CD4-positive, CD25-positive, alpha-beta regulatory T cell (primary cell): ENCODE measurements around the gene MED23. TPM values are rescaled to one million over a fixed set of nuclear protein-coding genes. Genes with fewer than 3 reads are reported as not detected.

Experiments used
- ATAC-seq, 2 donors: fragments of 150-1000 bp; cut with Tn5 transposase; one replicate each; pipeline ENCODE4 v1.10.0; 2021; ENCODE audit warnings: low read depth in 2 of 2, moderate number of reproducible peaks in 2 of 2, moderate library complexity in 1 of 2
- DNase-seq, 3 donors: peaks; one replicate each; pipeline versions ENCODE4 v3.0.0 to v3.0.0-alpha.2; 2012 to 2022; ENCODE audit warnings: mixed read lengths in 1 of 3
- H3K27ac ChIP-seq: one replicate; pipeline ENCODE4 v1.7.0; 2013; ENCODE audit warnings: mild to moderate bottlenecking, low read length; ENCODE audit not compliant: insufficient read depth, poor library complexity, severe bottlenecking
- H3K27me3 ChIP-seq: one replicate; pipeline ENCODE4 v1.7.0; 2013; ENCODE audit warnings: low read length; ENCODE audit not compliant: control insufficient read depth, insufficient read depth
- H3K36me3 ChIP-seq: one replicate; pipeline ENCODE4 v1.7.0; 2013; ENCODE audit warnings: mild to moderate bottlenecking, low read length, moderate library complexity; ENCODE audit not compliant: control insufficient read depth, insufficient read depth
- H3K4me1 ChIP-seq: 2 replicates; pipeline ENCODE4 v1.7.0; 2013; ENCODE audit warnings: mild to moderate bottlenecking, low read length; ENCODE audit not compliant: insufficient read depth, control insufficient read depth, poor library complexity, severe bottlenecking
- H3K4me3 ChIP-seq: one replicate; pipeline ENCODE4 v1.7.0; 2013; ENCODE audit warnings: low read depth, mild to moderate bottlenecking, low read length, moderate library complexity
- H3K9me3 ChIP-seq, 2 experiments: 1 replicate in 1 of 2; 2 replicates in 1 of 2; pipeline ENCODE4 v1.7.0; 2013; ENCODE audit warnings: low read length in 2 of 2, mild to moderate bottlenecking in 1 of 2, moderate library complexity in 1 of 2; ENCODE audit not compliant: control insufficient read depth in 2 of 2
- H3K27ac Mint-ChIP-seq, 3 donors: one replicate each; pipeline ENCODE4 v1.8.0; 2020 to 2022; ENCODE audit warnings: mild to moderate bottlenecking in 3 of 3, mixed read lengths in 3 of 3, moderate library complexity in 2 of 3
- H3K27me3 Mint-ChIP-seq: one replicate; pipeline ENCODE4 v1.8.0; 2022; ENCODE audit warnings: mild to moderate bottlenecking, mixed read lengths
- H3K36me3 Mint-ChIP-seq: one replicate; pipeline ENCODE4 v1.8.0; 2020; ENCODE audit warnings: mixed read lengths
- H3K4me1 Mint-ChIP-seq, 4 donors: one replicate each; pipeline ENCODE4 v1.8.0; 2020 to 2022; ENCODE audit warnings: mixed read lengths in 4 of 4, mild to moderate bottlenecking in 1 of 4
- H3K4me3 Mint-ChIP-seq, 4 donors: one replicate each; pipeline ENCODE4 v1.8.0; 2020 to 2022; ENCODE audit warnings: mild to moderate bottlenecking in 4 of 4, mixed read lengths in 4 of 4, moderate library complexity in 3 of 4
- H3K9me3 Mint-ChIP-seq, 7 donors: one replicate each; pipeline ENCODE4 v1.8.0; 2020 to 2022; ENCODE audit warnings: mixed read lengths in 7 of 7, mild to moderate bottlenecking in 3 of 7, moderate library complexity in 2 of 7
- polyA plus RNA-seq, 4 donors: library from polyadenylated mRNA; unstranded; fragments of 300-500 nt; fragmentation: Illumina TruSeq; gene quantifications; one replicate each; pipeline ENCODE4 v1.2.3, GENCODE V29; 2021
- total RNA-seq: library from RNA; stranded (reverse); gene quantifications from one replicate; pipeline ENCODE4 v1.2.3, GENCODE V29; 2022

MED23 gene
- total and polyA plus RNA-seq, 5 donors from 2014 or later, result 9.9 to 60.6 (median 14.5) TPM

DNA sequence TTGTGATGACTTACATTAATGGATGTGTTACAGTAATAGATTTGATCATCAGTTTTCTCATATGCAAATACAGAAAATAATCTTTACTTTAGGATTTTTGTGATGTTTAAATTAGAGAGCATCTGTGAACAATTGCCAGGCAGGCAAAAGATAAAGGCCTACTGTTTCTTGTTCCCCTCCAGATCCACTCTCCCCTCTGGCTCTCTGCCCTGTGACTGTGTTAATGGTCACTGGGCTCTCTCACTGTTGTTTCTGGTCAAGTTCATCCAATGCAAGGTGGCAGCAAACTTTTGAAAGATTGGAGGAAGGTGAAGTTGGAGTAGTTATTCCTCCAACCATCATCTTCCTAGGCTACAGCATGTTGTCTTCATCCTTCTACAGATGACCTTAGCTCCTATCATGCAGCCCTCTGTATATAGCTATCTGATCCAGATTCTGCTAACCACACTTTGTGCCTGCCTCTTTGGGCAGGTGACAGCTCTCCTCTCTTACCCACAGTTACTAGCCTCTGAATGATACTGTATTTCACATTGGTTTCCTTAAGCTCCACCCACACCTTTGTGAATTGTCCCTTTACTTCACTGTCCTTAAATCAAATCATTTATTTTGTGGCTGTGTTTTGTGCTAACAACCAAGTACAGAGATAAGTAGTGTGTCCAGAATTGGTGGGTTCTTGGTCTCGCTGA lies 103.9 kb downstream of the MED23 start:
- peak overlapping the region in 1 of 4 donors; percentile 27 for H3K4me3 Mint-ChIP-seq
- H3K27me3 Mint-ChIP-seq, result peaks cover 7% of the 10 kb centered on the region
- no peaks in the 10 kb centered on the region for H3K9me3 ChIP-seq
- H3K9me3 Mint-ChIP-seq, result peaks cover 0 to 3% (median 0%) of the 10 kb centered on the region in 7 donors
- H3K4me1 ChIP-seq, result no peaks in the 10 kb centered on the region
- no peak overlapping the region for H3K4me3 ChIP-seq
- no peaks in the 10 kb centered on the region for H3K36me3 ChIP-seq
- H3K27ac ChIP-seq, result no peak overlapping the region
- peak overlapping the region in 2 of 3 donors; percentile 40 to 48 for H3K27ac Mint-ChIP-seq
- H3K4me1 Mint-ChIP-seq, result peaks cover 0 to 25% (median 7%) of the 10 kb centered on the region in 4 donors
- ATAC-seq, result no peak
- no peak for DNase-seq
- no peaks in the 10 kb centered on the region for H3K36me3 Mint-ChIP-seq
- H3K27me3 ChIP-seq, result peaks cover 2% of the 10 kb centered on the region

Other genes with a start within 250 kb of the MED23 start
- 5.3 TPM for gene ARG1, start 55.0 kb downstream of the MED23 start, total RNA-seq
- gene ARG1, start 55.0 kb downstream of the MED23 start, polyA plus RNA-seq, result 10 to 100 TPM in 2 of 4 donors, 1 to 10 TPM in 2; 3.6 to 19.1 (median 12.4) TPM
- 0.32 TPM for gene ENPP3, start 9.1 kb upstream of the MED23 start, total RNA-seq
- gene ENPP3, start 9.1 kb upstream of the MED23 start, polyA plus RNA-seq, result under 1 TPM in 2 of 4 donors, not detected in 2; 0.09 to 0.60 TPM
- not detected for gene OR2A4, start 73.2 kb upstream of the MED23 start, total RNA-seq
- not detected for gene OR2A4, start 73.2 kb upstream of the MED23 start, polyA plus RNA-seq
- gene CTAGE9, start 82.8 kb upstream of the MED23 start, total RNA-seq, result not detected
- gene CTAGE9, start 82.8 kb upstream of the MED23 start, polyA plus RNA-seq, result not detected
- not detected for gene ENPP1, start 179.8 kb upstream of the MED23 start, total RNA-seq
- gene ENPP1, start 179.8 kb upstream of the MED23 start, polyA plus RNA-seq, result under 1 TPM in 1 of 4 donors, not detected in 3; 0.13 TPM